Measurements from ENCODE around the gene MYO9B. TPM values are rescaled to one million over a fixed set of nuclear protein-coding genes. Genes with fewer than 3 reads are reported as not detected.
"Not testable (repeated sequence)": the region's sequence is repeated elsewhere in the genome, so short reads cannot be mapped to it uniquely, and the experiment has no call there.

Gene MYO9B
- total and polyA plus RNA-seq, 2 donors = 24.0 to 55.2 TPM

DNA sequence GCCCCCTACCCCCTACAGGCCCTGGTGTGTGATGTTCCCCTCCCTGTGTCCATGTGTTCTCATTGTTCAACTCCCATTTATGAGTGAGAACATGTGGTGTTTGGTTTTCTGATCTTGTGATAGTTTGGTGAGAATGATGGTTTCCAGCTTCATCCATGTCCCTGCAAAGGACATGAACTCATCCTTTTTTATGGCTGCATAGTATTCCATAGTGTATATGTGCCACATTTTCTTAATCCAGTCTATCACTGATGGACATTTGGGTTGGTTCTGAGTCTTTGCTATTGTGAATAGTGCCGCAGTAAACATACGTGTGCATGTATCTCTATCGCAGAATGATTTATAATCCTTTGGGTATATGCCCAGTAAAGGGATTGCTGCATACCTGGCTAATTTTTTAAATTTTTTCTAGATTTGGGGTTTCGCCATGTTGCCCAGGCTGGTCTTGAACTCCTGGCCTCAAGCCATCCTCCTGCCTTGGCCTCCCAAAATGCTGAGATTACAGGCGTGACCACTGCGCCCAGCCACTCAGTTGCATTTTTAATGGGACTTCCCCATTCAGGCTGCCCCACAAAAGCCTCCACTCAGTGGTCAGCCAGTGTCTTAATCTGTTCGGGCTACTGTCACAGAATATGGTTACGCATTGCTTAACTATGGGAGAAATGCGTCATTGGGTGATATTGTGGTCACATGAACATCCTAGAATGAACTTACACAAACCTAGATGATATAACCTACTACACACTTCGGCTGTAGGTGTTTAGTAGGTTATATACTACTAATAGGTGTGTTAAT lies 62.7 kb downstream of the MYO9B start:
- H3K36me3 ChIP-seq (ENCODE audit: insufficient read depth); H3K4me3 ChIP-seq (ENCODE audit: low read depth, low read length); DNase-seq (ENCODE audit: extremely low spot score); H3K27ac ChIP-seq (ENCODE audit: low read depth); H3K4me1 ChIP-seq (ENCODE audit: insufficient read depth): not testable (repeated sequence)
- WGBS = 94% methylated on average over 10 of the region's 10 CpGs

DNA sequence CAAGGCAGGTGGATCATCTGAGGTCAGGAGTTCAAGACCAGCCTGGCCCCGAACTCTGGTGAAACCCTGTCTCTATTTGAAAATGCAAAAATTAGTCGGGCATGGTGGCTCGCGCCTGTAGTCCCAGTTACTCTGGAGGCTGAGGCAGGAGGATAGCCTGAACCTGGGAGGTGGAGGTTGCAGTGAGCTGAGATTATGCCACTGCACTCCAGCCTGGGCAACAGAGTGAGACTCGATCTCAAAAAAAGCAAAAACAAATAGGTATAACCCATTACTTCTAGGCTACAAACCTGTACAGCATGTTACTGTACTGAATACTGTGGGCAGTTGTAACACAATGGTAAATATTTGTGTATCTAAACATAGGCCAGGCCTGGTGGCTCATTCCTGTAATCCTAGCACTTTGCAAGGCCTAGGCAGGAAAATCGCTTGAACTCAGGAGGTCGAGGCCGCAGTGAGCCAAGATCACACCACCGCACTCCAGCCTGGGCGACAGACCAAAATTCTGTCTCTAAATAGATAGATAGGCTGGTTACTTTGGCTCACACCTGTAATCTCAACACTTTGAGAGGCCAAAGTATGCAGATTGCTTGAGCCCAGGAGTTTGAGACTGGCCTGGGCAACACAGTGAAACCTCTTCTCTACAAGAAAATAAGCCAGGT lies 63.5 kb downstream of the MYO9B start:
- Histone ChIP-seq H3K27ac (ENCODE audit: low read depth) (no peak overlapping the region), H3K4me3 (ENCODE audit: low read depth, low read length) (no peak overlapping the region), H3K36me3 (ENCODE audit: insufficient read depth) (no peaks in the 10 kb centered on the region), H3K4me1 (ENCODE audit: insufficient read depth) (peaks cover 2% of the 10 kb centered on the region)
- no peak for DNase-seq (ENCODE audit: extremely low spot score)
- WGBS = 79% methylated on average over 10 of the region's 10 CpGs

DNA sequence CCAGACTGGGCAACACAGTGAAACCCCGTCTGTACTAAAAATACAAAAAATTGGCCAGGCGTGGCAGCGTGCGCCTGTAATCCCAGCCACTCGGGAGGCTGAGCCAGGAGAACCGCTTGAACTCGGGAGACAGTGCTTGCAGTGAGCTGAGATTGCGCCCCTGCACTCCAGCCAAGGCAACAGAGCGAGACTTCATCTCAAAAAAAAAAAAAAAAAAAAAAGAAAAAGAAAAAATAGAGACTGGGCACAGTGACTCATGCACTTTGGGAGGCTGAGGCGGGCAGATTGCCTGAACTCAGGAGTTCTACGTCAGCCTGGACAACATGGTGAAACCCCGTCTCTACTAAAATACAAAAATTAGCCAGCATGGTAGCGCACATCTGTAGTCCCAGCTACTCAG lies 69.2 kb downstream of the MYO9B start:
- H3K27ac ChIP-seq (ENCODE audit: low read depth); H3K36me3 ChIP-seq (ENCODE audit: insufficient read depth); DNase-seq (ENCODE audit: extremely low spot score); H3K4me1 ChIP-seq (ENCODE audit: insufficient read depth); H3K4me3 ChIP-seq (ENCODE audit: low read depth, low read length): not testable (repeated sequence)
- WGBS = 78% methylated on average over 13 of the region's 13 CpGs

DNA sequence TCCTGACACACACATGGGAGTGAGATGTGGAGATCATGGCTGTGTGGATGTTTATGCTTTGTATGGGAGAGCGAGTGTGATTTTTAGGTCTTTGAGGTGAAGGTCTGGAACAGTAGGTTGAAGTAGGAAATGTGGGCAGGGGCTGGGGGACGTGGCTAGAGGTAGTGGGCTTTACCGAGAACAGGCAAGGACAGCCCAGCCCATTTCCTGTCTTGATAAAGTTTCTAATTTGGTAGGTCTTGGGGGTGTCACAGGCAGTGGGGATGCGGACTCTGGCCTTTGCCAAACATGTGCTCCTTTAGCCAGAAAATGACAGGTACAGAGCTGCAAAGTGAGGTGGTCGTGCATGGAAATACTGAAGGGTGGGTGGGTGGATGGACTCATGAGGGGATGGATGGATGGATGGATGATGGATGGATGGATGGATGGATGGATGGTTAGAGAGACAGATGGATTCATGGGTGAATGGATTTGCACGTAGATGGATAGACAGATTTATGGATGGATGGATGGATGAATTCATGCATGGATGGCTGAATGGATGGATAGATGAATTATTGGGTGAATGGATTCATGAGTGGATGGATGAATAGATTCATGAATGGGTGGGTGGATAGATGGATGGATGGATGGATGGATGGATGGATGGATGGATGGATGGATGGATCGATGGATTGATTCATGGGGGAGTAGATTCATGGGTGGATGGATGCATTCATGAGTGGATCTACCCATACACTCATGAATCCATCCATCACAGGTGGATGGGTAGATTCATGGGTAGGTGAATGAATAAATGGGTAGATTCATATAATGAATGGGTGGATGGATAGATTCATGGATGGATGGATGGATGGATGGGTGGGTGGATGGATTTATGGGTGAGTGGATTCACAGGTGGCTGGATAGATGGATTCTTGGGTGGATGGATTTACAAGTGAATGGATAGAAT lies 70.2 kb downstream of the MYO9B start:
- no peaks in the 10 kb centered on the region for H3K36me3 ChIP-seq (ENCODE audit: insufficient read depth)
- no peak overlapping the region for H3K27ac ChIP-seq (ENCODE audit: low read depth)
- no peak overlapping the region for H3K4me3 ChIP-seq (ENCODE audit: low read depth, low read length)
- no peak for DNase-seq (ENCODE audit: extremely low spot score)
- WGBS = 85% methylated on average over 7 of the region's 7 CpGs
- H3K4me1 ChIP-seq (ENCODE audit: insufficient read depth) = no peaks in the 10 kb centered on the region

DNA sequence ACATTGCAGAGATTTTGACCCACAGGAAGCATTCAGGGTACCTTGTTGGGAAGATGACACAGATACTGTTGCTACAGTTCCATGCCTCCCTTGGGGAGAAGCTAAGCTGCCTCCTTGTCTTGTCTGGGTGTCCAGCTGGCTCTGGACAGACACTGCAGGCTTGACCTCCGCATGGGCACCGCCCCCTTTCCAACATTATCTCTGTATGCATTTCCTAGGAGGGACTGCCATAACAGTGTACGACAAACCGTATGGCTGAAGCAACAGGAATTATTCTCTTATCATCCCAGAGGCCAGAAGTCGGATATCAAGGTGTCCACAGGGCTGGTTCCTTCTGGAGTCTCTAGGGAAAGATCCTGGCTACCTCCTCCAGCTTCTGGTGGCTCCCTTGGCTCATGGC lies 72.6 kb downstream of the MYO9B start:
- peaks cover 2% of the 10 kb centered on the region for H3K36me3 ChIP-seq (ENCODE audit: insufficient read depth)

DNA sequence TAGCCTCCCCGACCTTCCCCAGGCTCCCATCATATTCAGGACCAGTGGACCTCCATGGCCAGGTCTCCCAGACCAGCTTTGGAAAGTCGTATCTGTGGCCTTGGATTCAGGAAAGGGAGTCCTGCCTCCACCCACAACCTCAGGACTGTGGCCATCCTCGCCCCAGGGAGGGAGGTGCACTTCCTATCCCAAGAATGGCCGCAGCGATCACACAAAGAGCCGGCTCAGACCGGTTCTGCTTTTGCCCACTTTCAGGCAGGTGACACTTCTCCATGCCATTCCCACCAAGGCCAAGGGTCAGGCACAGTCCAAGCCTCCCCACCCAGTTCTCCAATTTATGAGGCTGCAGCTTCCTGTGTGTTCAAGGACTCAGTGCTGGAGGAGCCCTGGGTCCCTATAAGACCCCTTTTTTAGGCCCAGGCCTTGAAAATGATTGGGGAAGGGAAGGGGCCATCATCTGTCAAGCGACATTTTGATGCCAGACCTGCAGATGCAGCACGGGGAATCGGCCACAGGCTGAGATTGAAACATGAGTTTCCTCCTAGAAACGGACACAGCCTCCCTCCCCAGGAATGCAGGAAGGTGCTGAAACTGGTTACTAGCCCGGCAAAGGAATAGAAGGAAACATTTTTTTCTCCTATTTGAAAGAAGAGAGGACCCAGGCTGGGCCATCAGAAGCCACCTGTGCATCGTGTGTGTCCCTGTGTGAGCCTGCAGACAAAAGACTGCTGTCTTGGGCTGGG lies 74.0 kb downstream of the MYO9B start:
- WGBS = 70% methylated on average over 13 of the region's 13 CpGs
- H3K4me1 ChIP-seq (ENCODE audit: insufficient read depth) = no peaks in the 10 kb centered on the region
- peaks cover 2% of the 10 kb centered on the region for H3K36me3 ChIP-seq (ENCODE audit: insufficient read depth)
- H3K27ac ChIP-seq (ENCODE audit: low read depth) = no peak overlapping the region
- H3K4me3 ChIP-seq (ENCODE audit: low read depth, low read length) = no peak overlapping the region
- DNase-seq (ENCODE audit: extremely low spot score) = no peak

More for the DNA sequence above, 72.6 kb downstream of the MYO9B start:
- 83% methylated on average over 5 of the region's 5 CpGs for WGBS
- H3K4me1 ChIP-seq (ENCODE audit: insufficient read depth) = no peaks in the 10 kb centered on the region
- H3K27ac ChIP-seq (ENCODE audit: low read depth) = no peak overlapping the region
- H3K4me3 ChIP-seq (ENCODE audit: low read depth, low read length) = no peak overlapping the region
- no peak for DNase-seq (ENCODE audit: extremely low spot score)

DNA sequence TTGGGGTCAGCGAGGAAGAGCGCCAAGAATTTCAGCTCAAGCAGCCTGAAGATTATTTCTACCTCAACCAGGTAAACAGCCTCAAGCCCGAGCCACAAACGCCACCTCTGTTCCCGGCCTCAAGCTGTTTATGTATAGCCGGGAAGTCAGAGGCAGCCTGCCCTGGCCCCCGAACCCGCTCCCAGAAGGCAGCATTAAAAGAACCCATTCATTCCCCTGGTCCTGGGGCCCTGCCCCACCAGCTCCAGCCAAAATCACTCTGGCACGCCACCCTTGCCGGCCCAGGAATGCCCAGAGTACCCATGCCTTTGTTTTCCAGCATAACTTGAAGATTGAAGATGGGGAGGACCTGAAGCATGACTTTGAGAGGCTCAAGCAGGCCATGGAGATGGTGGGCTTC lies 78.4 kb downstream of the MYO9B start:
- Histone ChIP-seq H3K4me3 (ENCODE audit: low read depth, low read length) (no peak overlapping the region), H3K36me3 (ENCODE audit: insufficient read depth) (peaks cover 5% of the 10 kb centered on the region), H3K4me1 (ENCODE audit: insufficient read depth) (no peaks in the 10 kb centered on the region), H3K27ac (ENCODE audit: low read depth) (no peak overlapping the region)
- DNase-seq (ENCODE audit: extremely low spot score) = no peak
- 96% methylated on average over 10 of the region's 10 CpGs for WGBS

DNA sequence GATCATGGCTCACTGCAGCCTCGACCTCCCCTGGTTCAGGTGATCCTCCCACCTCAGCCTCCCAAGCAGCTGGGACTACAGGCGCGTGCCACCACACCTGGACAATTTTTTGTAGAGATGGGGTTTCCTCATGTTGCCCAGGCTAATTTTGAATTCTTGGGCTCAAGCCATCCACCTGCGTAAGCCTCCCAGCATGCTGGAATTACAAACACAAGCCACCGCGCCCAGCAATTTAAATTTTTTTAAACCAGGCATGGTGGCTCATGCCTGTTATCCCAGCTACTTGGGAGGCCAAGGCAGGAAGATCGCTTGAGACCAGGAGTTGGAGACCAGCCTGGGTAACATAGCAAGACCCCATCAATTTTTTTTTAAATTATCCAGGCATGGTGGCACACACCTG lies 79.7 kb downstream of the MYO9B start:
- no peak for DNase-seq (ENCODE audit: extremely low spot score)
- H3K36me3 ChIP-seq (ENCODE audit: insufficient read depth) = peaks cover 5% of the 10 kb centered on the region
- 96% methylated on average over 7 of the region's 7 CpGs for WGBS

DNA sequence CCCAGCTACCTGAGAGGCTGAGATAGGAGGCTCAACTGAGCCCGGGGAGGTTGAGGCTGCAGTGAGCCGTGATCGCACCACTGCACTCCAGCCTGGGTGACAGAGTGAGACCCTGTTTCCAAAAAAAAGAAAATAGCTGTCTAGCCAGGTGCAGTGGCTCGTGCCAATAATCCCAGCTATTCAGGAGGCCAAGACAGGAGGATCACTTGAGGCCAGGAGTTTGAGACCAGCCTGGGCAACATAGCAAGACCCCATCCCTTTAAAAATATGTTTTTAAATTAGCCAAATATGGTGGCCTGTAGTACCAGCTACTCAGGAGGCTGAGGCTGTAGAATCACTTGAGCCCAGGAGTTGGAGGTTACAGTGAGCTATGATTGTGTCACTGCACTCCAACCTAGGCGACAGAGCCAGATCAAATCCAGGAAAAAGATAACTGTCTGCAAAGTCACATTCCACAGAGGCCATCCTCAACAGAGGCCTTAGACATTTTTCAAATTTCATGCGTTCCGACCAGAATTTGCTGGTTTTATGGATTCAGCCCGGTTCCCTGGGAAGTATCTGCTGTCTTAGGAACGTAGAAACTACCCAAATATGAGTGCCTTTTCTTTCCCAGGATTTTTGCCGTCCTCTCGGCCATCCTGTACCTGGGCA lies 80.8 kb downstream of the MYO9B start:
- Histone ChIP-seq H3K27ac (ENCODE audit: low read depth) (no peak overlapping the region), H3K4me3 (ENCODE audit: low read depth, low read length) (no peak overlapping the region), H3K36me3 (ENCODE audit: insufficient read depth) (peaks cover 5% of the 10 kb centered on the region), H3K4me1 (ENCODE audit: insufficient read depth) (no peaks in the 10 kb centered on the region)
- WGBS = 93% methylated on average over 11 of the region's 11 CpGs
- DNase-seq (ENCODE audit: extremely low spot score) = no peak

More for the DNA sequence above, 79.7 kb downstream of the MYO9B start:
- Histone ChIP-seq H3K4me3 (ENCODE audit: low read depth, low read length) (no peak overlapping the region), H3K27ac (ENCODE audit: low read depth) (no peak overlapping the region), H3K4me1 (ENCODE audit: insufficient read depth) (no peaks in the 10 kb centered on the region)

DNA sequence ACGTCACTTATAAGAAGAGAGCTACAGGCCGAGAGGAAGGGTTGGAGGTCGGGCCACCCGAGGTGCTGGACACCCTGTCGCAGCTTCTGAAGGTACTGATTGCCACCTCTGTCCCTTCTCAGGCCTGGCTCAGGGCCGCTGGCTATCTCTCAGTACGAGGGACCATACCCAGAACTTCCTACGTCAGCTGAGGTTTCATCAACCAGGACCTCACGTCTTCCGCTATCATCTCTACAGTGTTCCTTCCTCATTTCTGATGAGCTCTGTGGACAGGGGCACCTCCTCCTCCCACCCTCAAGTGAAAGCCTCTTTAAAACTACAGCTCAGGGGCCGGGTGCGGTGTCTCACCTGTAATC lies 81.3 kb downstream of the MYO9B start:
- no peak for DNase-seq (ENCODE audit: extremely low spot score)
- peaks cover 5% of the 10 kb centered on the region for H3K36me3 ChIP-seq (ENCODE audit: insufficient read depth)

DNA sequence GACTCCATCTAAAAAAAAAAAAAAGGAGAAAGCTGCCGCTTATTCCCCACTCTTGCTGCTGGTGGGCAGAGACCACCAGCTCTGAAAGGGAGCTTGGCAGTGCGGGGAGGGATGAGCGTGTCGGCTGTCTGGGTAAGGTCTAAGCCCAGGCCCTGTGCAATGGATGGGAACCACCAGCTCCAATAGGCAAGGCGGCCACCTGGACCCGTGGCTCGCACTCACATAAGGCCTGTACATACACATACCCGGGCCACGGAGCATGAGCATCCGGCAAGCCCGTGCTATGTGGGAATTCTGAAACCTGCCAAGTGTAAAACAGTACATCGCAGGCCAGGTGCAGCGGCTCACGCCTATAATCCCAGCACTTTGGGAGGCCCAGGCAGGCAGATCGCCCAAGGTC lies 83.0 kb downstream of the MYO9B start:
- Histone ChIP-seq H3K36me3 (ENCODE audit: insufficient read depth) (peaks cover 9% of the 10 kb centered on the region), H3K4me3 (ENCODE audit: low read depth, low read length) (no peak overlapping the region), H3K4me1 (ENCODE audit: insufficient read depth) (no peaks in the 10 kb centered on the region), H3K27ac (ENCODE audit: low read depth) (no peak overlapping the region)
- DNase-seq (ENCODE audit: extremely low spot score) = no peak
- 84% methylated on average over 15 of the region's 15 CpGs for WGBS

More for the DNA sequence above, 81.3 kb downstream of the MYO9B start:
- no peaks in the 10 kb centered on the region for H3K4me1 ChIP-seq (ENCODE audit: insufficient read depth)
- no peak overlapping the region for H3K4me3 ChIP-seq (ENCODE audit: low read depth, low read length)
- WGBS = 88% methylated on average over 12 of the region's 12 CpGs
- no peak overlapping the region for H3K27ac ChIP-seq (ENCODE audit: low read depth)

DNA sequence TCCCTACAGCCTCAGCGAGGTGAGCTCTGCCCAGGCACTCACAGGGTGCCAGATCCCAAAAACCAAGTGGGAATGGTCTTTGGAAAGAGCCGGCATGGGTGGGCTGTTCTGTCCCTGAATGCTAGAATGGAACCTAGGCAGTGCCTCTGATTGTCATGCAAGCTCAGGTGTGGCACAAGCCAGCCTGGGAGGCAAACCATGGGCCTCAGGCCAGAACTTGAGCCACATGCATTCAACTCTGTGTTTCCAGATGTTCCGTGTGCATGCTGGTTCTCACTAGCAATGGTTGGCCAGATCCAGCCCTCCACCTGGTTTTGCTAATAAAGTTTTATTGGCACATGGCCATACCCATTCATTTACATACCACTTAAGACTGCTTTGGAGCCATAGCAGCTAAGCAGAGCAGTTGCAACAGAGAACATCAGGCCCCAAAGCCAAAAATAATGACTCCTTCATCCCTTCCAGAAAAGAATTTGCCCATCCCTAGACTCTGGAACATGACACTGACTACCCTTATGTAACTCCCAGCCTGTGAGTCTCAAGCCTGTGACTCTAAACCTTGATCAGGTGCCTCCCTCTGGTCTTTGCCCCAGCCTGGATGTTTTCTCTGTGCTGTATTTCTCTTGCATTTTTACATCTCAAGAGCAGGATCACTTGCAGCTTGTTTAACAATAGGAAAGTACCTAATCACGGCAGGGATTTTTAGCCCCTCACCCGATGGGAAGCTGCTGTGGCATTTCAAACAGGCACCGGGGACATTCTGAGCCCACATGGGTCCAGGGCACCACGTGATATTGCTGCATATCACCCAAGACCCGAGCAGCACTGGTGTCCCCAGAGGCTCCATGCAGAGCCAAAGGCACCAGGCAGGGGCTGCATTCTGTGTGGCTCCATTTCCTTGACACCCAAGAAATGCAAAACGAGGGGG lies 84.2 kb downstream of the MYO9B start:
- peaks cover 7% of the 10 kb centered on the region for H3K36me3 ChIP-seq (ENCODE audit: insufficient read depth)
- no peaks in the 10 kb centered on the region for H3K4me1 ChIP-seq (ENCODE audit: insufficient read depth)
- no peak overlapping the region for H3K4me3 ChIP-seq (ENCODE audit: low read depth, low read length)
- DNase-seq (ENCODE audit: extremely low spot score) = no peak
- H3K27ac ChIP-seq (ENCODE audit: low read depth) = no peak overlapping the region
- 70% methylated on average over 9 of the region's 9 CpGs for WGBS

All from urinary bladder (tissue), 4 donors.